Mucosa of rectum (tissue), 2 donors: ENCODE measurements around the gene ZFHX3.
A peak's percentile ranks its signal among the peaks of the same experiment; 100 is the strongest.

Experiments used
- H3K27ac ChIP-seq, 2 donors: one replicate each; pipeline ENCODE4 v1.7.0; 2013; ENCODE audit warnings: inconsistent platforms in 2 of 2, low read depth in 2 of 2, low read length in 2 of 2
- H3K27me3 ChIP-seq, 2 donors: one replicate each; pipeline ENCODE4 v1.7.0; 2013; ENCODE audit warnings: low read length in 2 of 2; ENCODE audit not compliant: control insufficient read depth in 2 of 2, insufficient read depth in 2 of 2
- H3K36me3 ChIP-seq, 2 donors: one replicate each; pipeline ENCODE4 v1.7.0; 2013; ENCODE audit warnings: low read length in 2 of 2; ENCODE audit not compliant: control insufficient read depth in 2 of 2, insufficient read depth in 2 of 2
- H3K4me1 ChIP-seq, 2 donors: one replicate each; pipeline ENCODE4 v1.7.0; 2013; ENCODE audit warnings: low read length in 2 of 2, mild to moderate bottlenecking in 1 of 2; ENCODE audit not compliant: control insufficient read depth in 2 of 2, insufficient read depth in 2 of 2
- H3K4me3 ChIP-seq, 2 donors: one replicate each; pipeline ENCODE4 v1.7.0; 2013; ENCODE audit warnings: low read length in 2 of 2
- H3K9ac ChIP-seq, 2 donors: one replicate each; pipeline ENCODE4 v1.7.0; 2013; ENCODE audit warnings: low read length in 2 of 2, low read depth in 1 of 2, mild to moderate bottlenecking in 1 of 2
- H3K9me3 ChIP-seq, 2 donors: one replicate each; pipeline ENCODE4 v1.7.0; 2013; ENCODE audit warnings: low read length in 2 of 2; ENCODE audit not compliant: control insufficient read depth in 2 of 2
- donor health status: healthy.
- donor health status: Normal muscosa, but diverticular disease.

ZFHX3 gene

DNA sequence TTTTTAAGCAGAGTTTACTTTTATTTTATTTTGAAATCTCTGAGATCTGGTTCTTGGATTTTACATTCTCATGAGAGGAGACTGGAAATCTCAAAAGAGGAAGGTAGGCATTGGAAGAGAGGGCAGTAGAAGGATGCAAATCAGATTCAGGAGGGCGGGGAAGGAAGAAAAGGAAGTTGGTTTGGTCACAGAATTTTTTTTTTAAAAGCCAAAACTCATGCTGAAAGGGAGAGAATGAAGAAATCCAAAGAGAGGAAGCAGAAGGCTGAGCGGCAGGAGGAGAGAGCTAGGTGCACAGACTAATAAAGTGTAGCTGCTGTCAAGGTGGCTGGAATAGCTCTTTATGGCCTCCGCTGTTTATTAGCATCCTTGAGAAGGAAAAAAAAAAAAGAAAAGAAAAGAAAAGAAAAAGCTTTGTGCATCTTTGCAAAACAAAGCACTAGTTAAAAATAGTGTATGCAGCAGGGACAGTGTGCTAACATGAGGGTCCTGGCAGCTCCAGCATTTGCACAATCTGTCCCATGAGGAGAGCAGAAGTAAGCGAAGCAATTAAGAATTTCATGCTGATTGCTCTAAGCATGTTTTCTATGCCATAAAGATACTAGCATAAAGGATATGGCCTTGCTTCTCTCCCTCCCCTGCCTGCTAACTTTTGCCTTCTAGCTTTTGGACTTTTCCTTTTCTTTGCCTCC, 194.2 kb downstream of the ZFHX3 start:
- Histone ChIP-seq H3K4me1 (peaks cover 6 to 8% of the 10 kb centered on the region in 2 donors), H3K27me3 (no peaks in the 10 kb centered on the region), H3K27ac (no peak overlapping the region), H3K36me3 (no peaks in the 10 kb centered on the region), H3K9ac (no peak overlapping the region), H3K9me3 (no peaks in the 10 kb centered on the region), H3K4me3 (no peak overlapping the region)

DNA sequence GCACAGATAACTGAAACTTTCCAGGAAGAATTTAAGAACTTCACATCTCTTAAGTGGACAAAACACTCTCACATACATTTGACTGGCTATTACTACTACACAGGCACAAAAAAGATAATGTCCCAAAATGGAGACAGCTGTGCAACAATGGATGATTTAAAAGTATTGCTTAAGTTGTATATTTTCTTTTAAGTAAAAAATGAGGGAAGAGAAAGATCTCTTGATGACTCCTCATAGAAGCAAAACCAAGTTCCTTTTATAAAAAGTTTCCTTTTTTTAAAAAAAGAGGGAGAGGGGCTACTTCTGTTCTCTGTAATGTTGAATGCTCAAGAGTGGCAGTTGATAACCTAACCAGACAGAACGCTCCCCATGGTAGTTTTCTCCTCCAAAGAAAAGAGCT, 195.5 kb downstream of the ZFHX3 start:
- Histone ChIP-seq H3K36me3 (no peaks in the 10 kb centered on the region), H3K4me3 (no peak overlapping the region), H3K9me3 (no peaks in the 10 kb centered on the region), H3K4me1 (peaks cover 6 to 11% of the 10 kb centered on the region in 2 donors), H3K27ac (no peak overlapping the region), H3K9ac (no peak overlapping the region), H3K27me3 (no peaks in the 10 kb centered on the region)

DNA sequence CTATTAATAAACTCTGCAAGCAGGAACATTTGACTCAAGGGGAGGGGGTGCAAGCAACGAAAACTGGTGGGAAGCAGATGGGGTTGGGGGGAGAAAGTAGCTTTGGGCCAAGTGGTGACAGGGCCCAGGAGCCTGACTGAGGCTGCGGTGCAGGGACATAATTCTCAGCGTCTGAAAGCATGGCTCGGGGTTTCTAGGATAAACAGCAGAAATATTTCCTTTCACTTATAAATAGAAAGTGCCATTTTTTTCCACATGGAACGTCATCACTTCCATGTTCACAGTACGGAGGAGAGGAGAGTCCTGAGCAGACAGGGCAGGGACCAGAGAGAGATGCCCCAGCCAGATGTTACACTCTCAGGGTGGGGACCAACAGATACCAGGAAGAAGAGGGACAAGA, 197.1 kb downstream of the ZFHX3 start:
- Histone ChIP-seq H3K9ac (no peak overlapping the region), H3K4me1 (peaks cover 6 to 11% of the 10 kb centered on the region in 2 donors), H3K4me3 (no peak overlapping the region), H3K27ac (peak overlapping the region in 1 of 2 donors; percentile 31), H3K36me3 (no peaks in the 10 kb centered on the region), H3K9me3 (no peaks in the 10 kb centered on the region), H3K27me3 (no peaks in the 10 kb centered on the region)

DNA sequence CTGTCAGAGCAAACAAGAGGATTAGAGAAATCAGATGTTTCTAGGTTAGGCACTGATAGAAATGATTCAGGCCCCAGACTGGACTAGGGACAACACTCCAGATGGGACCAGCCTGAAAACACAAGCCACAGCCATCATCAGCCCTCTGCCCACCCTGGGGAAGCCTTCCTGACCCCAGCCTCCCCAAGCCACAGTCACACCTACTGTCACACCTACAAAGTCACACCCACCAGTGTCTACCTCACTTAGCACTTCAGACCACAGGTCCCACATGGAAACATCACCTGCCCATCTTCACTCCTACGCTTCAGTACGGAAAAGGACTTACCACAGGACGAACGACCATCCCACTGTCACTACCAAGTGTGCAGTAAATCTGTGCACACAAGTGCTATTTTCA, 197.9 kb downstream of the ZFHX3 start:
- Histone ChIP-seq H3K4me1 (peaks cover 6 to 11% of the 10 kb centered on the region in 2 donors), H3K9me3 (no peaks in the 10 kb centered on the region), H3K27ac (peak overlapping the region; percentile 17 to 36), H3K36me3 (no peaks in the 10 kb centered on the region), H3K9ac (no peak overlapping the region), H3K4me3 (no peak overlapping the region), H3K27me3 (no peaks in the 10 kb centered on the region)

DNA sequence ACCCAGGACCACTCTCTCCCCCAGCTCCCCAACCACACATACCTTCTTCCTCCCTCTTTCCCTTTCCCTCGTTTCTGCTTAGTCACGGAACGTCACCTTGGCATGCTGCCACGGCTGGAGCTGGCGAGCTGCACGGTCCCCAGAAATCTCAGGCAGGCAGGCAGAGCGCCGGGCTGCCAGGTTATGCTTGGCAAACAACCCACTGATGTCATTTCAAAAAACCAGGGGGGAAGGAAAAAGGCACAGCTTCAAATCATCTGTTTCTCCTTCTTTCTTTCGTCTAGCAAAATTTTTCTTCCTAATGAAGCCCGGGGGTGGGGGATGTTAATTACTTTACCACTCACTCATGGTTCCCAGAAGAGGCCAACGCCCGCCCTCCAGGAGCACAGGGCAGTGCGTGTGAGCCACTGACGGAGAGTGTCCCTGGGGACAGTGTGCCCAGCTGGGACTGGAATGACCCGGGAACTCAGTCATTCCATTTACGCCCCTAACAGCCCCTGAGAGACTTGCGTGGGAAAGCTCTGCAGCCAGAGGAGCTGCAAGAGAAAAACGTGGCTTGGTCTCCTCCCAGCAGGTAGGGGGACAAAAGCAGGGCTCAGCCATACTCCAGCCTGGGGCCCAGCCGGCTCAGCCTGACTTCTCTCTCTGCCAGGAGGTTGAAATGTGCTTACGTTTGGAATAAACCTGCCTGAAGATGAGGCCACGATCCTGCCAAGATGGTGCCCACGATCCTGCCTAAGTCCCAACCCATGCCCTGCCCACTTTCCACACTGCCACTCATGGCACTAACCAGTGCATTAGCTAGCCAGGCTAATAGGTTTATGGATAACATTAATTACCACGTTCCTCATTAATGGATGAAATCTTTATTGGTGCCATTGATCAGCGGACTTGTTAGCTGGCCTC, 198.9 kb downstream of the ZFHX3 start:
- Histone ChIP-seq H3K9me3 (no peaks in the 10 kb centered on the region), H3K27me3 (no peaks in the 10 kb centered on the region), H3K4me3 (no peak overlapping the region), H3K27ac (peak overlapping the region in 1 of 2 donors; percentile 23), H3K36me3 (no peaks in the 10 kb centered on the region), H3K4me1 (peaks cover 6 to 13% of the 10 kb centered on the region in 2 donors), H3K9ac (no peak overlapping the region)

DNA sequence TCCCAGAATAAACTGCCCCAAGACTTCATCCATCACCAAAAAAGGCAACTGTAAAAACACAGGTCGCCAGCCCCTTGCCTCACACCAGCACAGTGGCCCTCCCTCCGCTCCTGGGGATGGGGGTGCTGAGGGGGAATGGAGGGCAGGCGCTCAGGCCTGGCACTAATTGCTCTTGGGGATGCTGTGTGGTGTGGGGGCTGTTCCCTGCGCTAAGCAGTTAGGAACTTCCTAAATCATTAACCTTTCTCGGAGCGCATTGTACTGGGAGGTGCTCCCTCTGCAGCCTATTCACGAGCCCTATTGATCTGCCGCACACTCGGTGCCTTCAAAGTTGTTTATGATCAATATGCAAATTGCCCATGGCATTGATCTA, 199.9 kb downstream of the ZFHX3 start:
- no peaks in the 10 kb centered on the region for H3K9me3 ChIP-seq
- no peak overlapping the region for H3K4me3 ChIP-seq
- H3K27me3 ChIP-seq: no peaks in the 10 kb centered on the region
- H3K9ac ChIP-seq: no peak overlapping the region
- H3K36me3 ChIP-seq: no peaks in the 10 kb centered on the region
- H3K27ac ChIP-seq: no peak overlapping the region
- H3K4me1 ChIP-seq: peaks cover 6 to 14% of the 10 kb centered on the region in 2 donors

DNA sequence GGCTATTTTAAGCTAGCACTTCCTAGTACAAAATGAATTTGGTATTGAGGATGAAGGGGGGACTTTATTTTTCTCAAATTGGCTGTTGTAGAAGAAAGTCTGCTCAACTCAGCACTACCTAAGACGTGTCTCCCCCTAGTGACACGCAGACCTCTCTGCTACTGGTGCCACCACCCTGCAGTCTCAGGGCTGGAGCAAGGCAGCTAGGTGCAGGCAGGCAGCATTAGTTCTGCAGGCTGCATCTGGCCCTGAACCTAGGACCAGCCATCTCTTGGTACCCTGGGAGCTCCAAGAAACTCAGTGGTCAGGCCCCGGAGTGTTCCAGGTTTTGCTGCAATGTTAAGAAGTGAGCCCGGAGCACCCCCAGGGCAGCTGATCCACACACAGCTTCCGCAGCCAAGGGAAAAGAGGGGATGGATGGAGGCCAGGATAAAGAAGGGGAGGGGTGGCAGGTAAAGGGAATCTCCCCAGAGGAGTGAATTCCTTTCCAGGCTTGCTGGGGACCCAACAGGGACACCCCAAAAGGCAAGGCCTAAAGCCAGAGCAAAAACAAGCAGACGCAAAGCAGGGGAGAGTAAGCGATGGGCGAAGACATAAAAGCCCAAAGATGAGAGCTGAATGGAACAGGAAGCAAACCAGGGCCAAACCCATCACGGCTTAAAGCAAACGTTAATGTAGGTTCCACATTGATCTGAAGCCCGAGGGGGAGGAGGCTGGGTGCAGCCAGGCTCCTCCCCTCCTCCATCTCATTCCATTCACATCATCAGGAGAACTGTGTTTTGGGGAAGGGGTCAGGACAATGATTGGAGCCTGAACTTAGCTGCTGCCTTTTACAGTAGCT, 200.5 kb downstream of the ZFHX3 start:
- H3K27ac ChIP-seq: no peak overlapping the region
- no peak overlapping the region for H3K9ac ChIP-seq
- peaks cover 6 to 14% of the 10 kb centered on the region in 2 donors for H3K4me1 ChIP-seq
- H3K4me3 ChIP-seq: no peak overlapping the region
- H3K27me3 ChIP-seq: no peaks in the 10 kb centered on the region
- no peaks in the 10 kb centered on the region for H3K36me3 ChIP-seq
- no peaks in the 10 kb centered on the region for H3K9me3 ChIP-seq

DNA sequence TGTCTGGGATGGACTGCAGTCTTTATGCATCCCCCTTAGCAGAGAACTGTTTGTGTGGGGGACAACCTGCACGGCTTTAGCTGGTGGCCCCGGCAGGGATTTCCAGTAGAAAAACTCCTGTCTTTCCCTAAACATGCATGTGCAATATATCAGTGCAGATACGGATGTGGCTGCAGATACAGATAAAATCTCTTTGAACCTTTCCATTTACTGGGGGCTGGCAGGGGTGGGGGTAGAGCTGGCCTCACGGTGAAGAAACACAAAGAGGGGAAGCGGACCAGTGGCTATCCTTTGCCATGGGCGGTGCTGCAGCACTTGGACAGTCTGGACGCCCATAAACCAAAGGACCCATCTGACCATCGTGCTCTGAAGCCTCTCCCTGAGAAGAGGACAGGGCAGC, 201.3 kb downstream of the ZFHX3 start:
- Histone ChIP-seq H3K27me3 (no peaks in the 10 kb centered on the region), H3K9me3 (no peaks in the 10 kb centered on the region), H3K4me1 (peaks cover 6 to 14% of the 10 kb centered on the region in 2 donors), H3K4me3 (no peak overlapping the region), H3K9ac (no peak overlapping the region), H3K36me3 (no peaks in the 10 kb centered on the region), H3K27ac (no peak overlapping the region)

DNA sequence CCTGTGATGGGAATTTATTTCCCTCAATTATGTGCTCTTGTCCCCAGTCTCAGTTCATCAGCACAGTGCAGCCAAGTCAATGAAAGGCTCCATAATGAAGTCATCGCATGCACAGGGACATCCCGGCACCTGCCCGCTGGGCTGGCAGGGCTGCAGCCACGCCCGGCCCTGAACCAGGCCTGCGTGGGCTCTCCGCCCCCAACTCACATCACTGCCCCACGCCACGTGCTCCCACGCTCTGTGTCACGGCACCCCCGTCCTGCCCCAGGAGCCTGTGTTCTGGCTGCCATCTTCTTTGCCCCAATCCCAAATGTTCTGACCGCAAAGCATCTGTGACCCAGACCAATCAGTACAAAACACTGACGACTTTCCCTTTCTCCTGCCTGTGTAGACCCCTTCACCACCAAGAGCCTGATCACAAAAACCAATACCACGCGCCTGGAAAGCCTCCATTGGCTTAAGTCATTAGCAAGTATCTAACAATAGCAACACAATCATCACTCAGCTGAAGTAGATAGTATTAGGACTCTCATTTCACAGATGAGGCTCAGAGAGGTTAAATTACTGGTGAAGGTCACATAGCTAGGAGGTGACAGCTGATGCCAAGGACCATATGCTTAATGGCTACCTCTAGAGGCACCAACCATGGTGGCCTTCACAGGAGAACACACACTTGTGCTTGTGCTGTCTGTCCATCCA, 202.5 kb downstream of the ZFHX3 start:
- Histone ChIP-seq H3K9me3 (no peaks in the 10 kb centered on the region), H3K4me1 (peaks cover 6 to 14% of the 10 kb centered on the region in 2 donors), H3K4me3 (no peak overlapping the region), H3K36me3 (no peaks in the 10 kb centered on the region), H3K27ac (no peak overlapping the region), H3K27me3 (no peaks in the 10 kb centered on the region), H3K9ac (no peak overlapping the region)
